Measurements from ENCODE around the gene PTTG2.

PTTG2 gene

GRCh38 chr4:37989398-37990260 is 29.4 kb downstream of the PTTG2 start:
- no peak for DNase-seq

GRCh38 chr4:37990731-37991245 is 30.6 kb downstream of the PTTG2 start:
- DNase-seq = no peak

- no peak for DNase-seq
These were observed 31.6 kb downstream of the PTTG2 start for GRCh38 chr4:37991623-37992410.

GRCh38 chr4:37993806-37994205 is 33.6 kb downstream of the PTTG2 start:
- no peak for DNase-seq

GRCh38 chr4:37994569-37994968 is 34.4 kb downstream of the PTTG2 start:
- no peak for DNase-seq

GRCh38 chr4:37995299-37995821 is 35.2 kb downstream of the PTTG2 start:
- DNase-seq = no peak

- no peak for DNase-seq
These were observed 36.0 kb downstream of the PTTG2 start for GRCh38 chr4:37995981-37996775.

- no peak for DNase-seq
These were observed 38.0 kb downstream of the PTTG2 start for GRCh38 chr4:37998226-37998625.

GRCh38 chr4:37999000-37999716 is 39.0 kb downstream of the PTTG2 start:
- DNase-seq = no peak

- no peak for DNase-seq
These were observed 39.8 kb downstream of the PTTG2 start for GRCh38 chr4:37999965-38000364.

- no peak for DNase-seq
These were observed 41.7 kb downstream of the PTTG2 start for GRCh38 chr4:38001927-38002326.

- DNase-seq = no peak
These were observed 42.4 kb downstream of the PTTG2 start for GRCh38 chr4:38002451-38003071.

GRCh38 chr4:38003102-38003501 is 42.9 kb downstream of the PTTG2 start:
- no peak for DNase-seq

GRCh38 chr4:38003628-38004027 is 43.4 kb downstream of the PTTG2 start:
- no peak for DNase-seq

- DNase-seq = no peak
These were observed 43.9 kb downstream of the PTTG2 start for GRCh38 chr4:38004062-38004461.

- DNase-seq = no peak
These were observed 44.7 kb downstream of the PTTG2 start for GRCh38 chr4:38004887-38005286.

GRCh38 chr4:38005637-38006036 is 45.4 kb downstream of the PTTG2 start:
- DNase-seq = no peak

GRCh38 chr4:38007645-38008044 is 47.4 kb downstream of the PTTG2 start:
- no peak for DNase-seq

GRCh38 chr4:38008571-38009021 is 48.4 kb downstream of the PTTG2 start:
- DNase-seq = no peak

- DNase-seq = no peak
These were observed 49.2 kb downstream of the PTTG2 start for GRCh38 chr4:38009421-38009820.

- no peak for DNase-seq
These were observed 49.8 kb downstream of the PTTG2 start for GRCh38 chr4:38009949-38010348.
